HG03064 (cell line): ENCODE measurements around the gene IMPACT.

Source experiments
- ATAC-seq: cut with Tn5 transposase; IDR thresholded peaks from one replicate; pipeline ENCODE4 v1.9.1; 2021; ENCODE audit warnings: low read depth; ENCODE audit not compliant: unreplicated experiment

The IMPACT gene

GRCh38 chr18:24474406-24474805, 47.9 kb downstream of the IMPACT start:
- ATAC-seq: no peak

GRCh38 chr18:24475926-24476589, 49.6 kb downstream of the IMPACT start:
- no peak for ATAC-seq

GRCh38 chr18:24479371-24479770, 52.9 kb downstream of the IMPACT start:
- ATAC-seq: no peak

- no peak for ATAC-seq
Measured at GRCh38 chr18:24482821-24483220, 56.4 kb downstream of the IMPACT start.

- no peak for ATAC-seq
Measured at GRCh38 chr18:24485681-24486080, 59.2 kb downstream of the IMPACT start.

DNA sequence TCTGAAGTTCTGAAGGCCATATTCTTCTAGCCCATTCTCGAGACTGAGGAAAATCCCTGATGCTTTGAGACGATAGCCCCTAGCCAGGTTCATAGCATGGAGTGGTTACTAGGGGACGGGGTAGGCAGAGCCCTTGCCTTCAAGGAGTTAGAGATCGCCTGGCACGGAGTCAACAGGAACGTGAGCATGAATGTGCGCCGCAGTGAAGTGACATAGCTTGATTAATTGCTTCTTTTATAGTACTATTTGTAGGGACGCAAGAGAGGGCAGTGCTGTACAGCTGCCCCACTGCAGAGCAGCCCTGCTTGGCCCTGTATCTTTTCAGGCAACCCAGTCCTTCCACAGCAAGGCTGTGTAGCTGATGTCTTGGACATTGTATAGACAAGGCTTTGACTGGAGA, 60.2 kb downstream of the IMPACT start:
- ATAC-seq: no peak

GRCh38 chr18:24488824-24489493, 62.5 kb downstream of the IMPACT start:
- ATAC-seq: no peak

DNA sequence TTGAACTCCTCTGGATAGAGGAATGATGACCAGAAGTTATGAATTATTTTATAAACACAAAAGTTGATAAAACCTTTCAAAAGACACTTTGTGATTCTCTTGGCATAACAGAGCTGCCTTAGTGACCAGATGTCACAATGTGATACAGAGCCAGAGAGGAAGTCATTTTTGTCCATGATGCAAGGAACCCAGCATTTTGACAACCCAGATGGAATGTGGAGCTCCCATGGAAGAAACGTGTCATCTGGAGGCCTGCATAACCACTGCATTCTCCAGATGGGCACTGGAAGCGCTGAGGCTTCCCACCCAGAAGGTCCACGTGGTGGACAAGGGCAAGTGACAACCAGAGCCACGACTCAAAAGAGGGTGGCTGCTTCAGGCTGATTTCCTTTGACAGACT, 64.1 kb downstream of the IMPACT start:
- ATAC-seq: no peak

DNA sequence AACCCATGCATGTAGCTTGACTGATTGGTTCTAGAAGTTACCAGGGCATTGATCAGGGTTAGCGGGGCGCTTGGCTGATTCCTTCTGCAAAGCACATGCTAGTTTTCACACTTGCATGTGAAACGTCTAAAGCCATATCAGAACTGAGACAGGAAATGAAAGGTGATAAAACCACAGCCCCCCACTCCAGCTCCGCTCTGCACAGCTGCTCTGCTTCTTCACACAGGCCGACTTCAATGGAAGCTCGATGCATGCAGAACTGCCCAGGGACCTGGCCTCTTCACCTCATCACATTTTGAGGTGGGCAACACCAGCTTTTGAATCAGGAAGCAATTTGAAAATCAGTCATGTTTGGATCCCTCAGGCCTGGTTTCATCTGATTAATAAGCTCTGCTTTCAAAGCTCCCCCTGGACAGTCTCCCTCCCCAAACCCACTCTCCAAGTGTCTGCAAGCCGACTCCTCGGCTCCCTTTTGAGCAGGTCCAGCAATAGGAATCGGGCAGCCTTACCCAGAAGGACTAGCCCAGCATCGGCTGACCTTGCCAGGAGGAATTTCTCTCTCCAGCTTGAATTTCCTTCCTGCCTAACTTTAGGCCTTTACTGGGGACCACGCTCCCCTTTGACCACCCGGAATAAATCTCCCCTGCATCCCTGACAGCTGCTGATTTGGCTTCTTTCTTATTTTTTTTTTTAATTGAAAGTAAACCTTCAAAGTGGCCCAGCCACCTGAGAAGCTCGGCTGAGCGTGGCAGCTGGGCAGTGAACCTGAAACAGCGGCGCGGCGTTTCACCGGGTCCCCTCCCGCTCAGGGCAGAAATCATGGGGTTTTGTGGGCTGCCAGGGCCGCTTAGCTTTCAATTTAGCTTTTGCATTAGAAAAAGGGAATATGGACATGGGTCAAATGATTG, 65.7 kb downstream of the IMPACT start:
- ATAC-seq: peak; percentile 87

GRCh38 chr18:24494586-24494985, 68.1 kb downstream of the IMPACT start:
- no peak for ATAC-seq

- ATAC-seq: no peak
Measured at GRCh38 chr18:24497031-24497754, 70.7 kb downstream of the IMPACT start.

- ATAC-seq: no peak
Measured at GRCh38 chr18:24499814-24500213, 73.3 kb downstream of the IMPACT start.

GRCh38 chr18:24500217-24500616, 73.7 kb downstream of the IMPACT start:
- ATAC-seq: no peak

- no peak for ATAC-seq
Measured at GRCh38 chr18:24500766-24501165, 74.3 kb downstream of the IMPACT start.

DNA sequence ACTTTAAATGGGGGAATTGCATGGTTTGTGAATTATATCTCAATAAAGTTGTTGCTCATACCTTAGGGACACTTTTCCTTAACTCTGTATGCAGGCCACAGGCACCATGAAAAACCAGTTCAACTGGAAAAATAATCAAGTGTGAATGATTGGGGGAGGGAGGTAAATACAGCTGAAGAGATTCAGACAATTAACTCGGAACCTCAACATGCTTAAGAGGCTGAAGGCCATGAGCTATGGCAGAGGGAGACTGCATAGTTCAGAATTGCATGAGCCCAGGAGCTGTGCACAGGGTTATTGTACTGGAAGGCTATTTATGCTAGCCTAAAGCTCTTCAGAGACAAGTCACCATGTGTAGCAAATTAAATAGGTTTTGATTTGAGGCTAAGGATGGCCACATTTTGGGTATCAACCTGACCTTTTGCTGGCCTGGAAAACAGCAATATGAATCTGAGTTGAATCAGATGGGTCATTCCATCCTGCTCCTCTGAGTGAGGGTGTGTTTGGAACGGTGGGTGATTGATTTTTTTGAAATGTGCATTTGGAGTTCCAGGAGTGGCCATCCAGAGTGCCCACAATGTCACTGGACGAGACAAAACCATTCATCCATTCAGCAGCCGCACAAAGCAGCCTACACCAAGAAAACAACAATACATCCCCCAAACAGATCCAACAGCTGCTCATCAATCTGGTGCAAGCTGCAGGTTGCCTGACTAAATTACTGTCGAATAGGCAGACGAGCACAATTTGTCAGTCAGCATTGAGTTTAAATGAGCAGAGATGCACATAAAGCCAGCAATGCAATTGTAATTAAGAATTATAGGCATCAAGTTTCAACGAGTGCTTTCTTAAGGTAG, 76.4 kb downstream of the IMPACT start:
- ATAC-seq: no peak
